ENCODE results near the gene METRN. TPM values are rescaled to one million over a fixed set of nuclear protein-coding genes. Genes with fewer than 3 reads are reported as not detected.
A peak's percentile ranks its signal among the peaks of the same experiment; 100 is the strongest.

Gene METRN
- total and polyA plus RNA-seq, 7 experiments from 2014 or later, result 3.7 to 5.1 (median 4.8) TPM

- Mint-ChIP-seq H3K27me3 (no peaks in the 10 kb centered on the region), H3K36me3 (peaks cover 0 to 9% (median 0%) of the 10 kb centered on the region in 5 donors), H3K9me3 (no peaks in the 10 kb centered on the region), H3K27ac (peak within 1 kb of the TSS in 6 of 9 donors; percentile 38 to 82 (median 58)), H3K4me3 (peak within 1 kb of the TSS; percentile 58 to 87 (median 76)), H3K4me1 (peaks cover 10 to 31% (median 22%) of the 10 kb centered on the region in 7 donors)
- Histone ChIP-seq H3K27ac (ENCODE audit: low read depth, low read length) (peak within 1 kb of the TSS; percentile 78), H3K9me3 (ENCODE audit: control insufficient read depth in 2 of 3, low read length in 3 of 3) (no peaks in the 10 kb centered on the region), H3K27me3 (ENCODE audit: control insufficient read depth in 2 of 2, insufficient read depth in 2 of 2, low read length in 2 of 2) (no peaks in the 10 kb centered on the region), H3K4me3 (ENCODE audit: low read length) (peak within 1 kb of the TSS; percentile 52), H3K4me1 (ENCODE audit: control insufficient read depth in 2 of 2, insufficient read depth in 2 of 2, low read length in 2 of 2) (peaks cover 9 to 36% of the 10 kb centered on the region in 2 donors), H3K36me3 (ENCODE audit: control insufficient read depth in 2 of 3, insufficient read depth in 3 of 3, low read length in 3 of 3) (peaks cover 0 to 49% (median 12%) of the 10 kb centered on the region in 3 experiments)
- CTCF ChIA-PET, result interaction anchor here (1.2 kb wide), 1 partner anchor 17 kb away, joined by 4 read pairs; no protein-coding TSS in a partner anchor
- intact Hi-C loops (cut with micrococcal nuclease), result loop anchor here (1.0 to 5.0 kb wide), 9 partner anchors 11 to 738 kb away; partner anchors contain the start of genes METTL26 (in 2 of the 2), RHOT2 (in 2 of the 2), CIAO3 (in 1 of the 2) and FAM234A (in 1 of the 2)
- ATAC-seq (peak; percentile 75), DNase-seq (peak; percentile 88 to 97 (median 91))
- POLR2A ChIA-PET, result interaction anchor here (0.8 to 1.4 kb wide), 7 partner anchors 9 to 94 kb away, joined by 3 to 15 read pairs (median 3); partner anchors contain the start of genes RAB40C, RHBDL1 and WDR90
Observed at GRCh38 chr16:684071-684794, 30.7 kb upstream of the METRN start, which contains the start of gene JMJD8. Gene JMJD8, minus strand, starts transcription at chr16:684334. Its CDS starts 15 bp downstream, at chr16:684319.

- intact Hi-C loops (cut with micrococcal nuclease), result loop anchor here (1.0 to 5.0 kb wide), 9 partner anchors 10 to 737 kb away; partner anchors contain the start of genes METTL26 (in 2 of the 2), RHOT2 (in 2 of the 2), CIAO3 (in 1 of the 2) and FAM234A (in 1 of the 2)
- H3K4me1 Mint-ChIP-seq, result peaks cover 10 to 35% (median 22%) of the 10 kb centered on the region in 7 donors
- H3K36me3 Mint-ChIP-seq, result peaks cover 0 to 9% (median 1%) of the 10 kb centered on the region in 5 donors
- ChIA-PET POLR2A (interaction anchor here (0.6 to 2.2 kb wide), 5 partner anchors 8 to 22 kb away, joined by 3 to 15 read pairs (median 4); partner anchors contain the start of gene RHBDL1), CTCF (interaction anchor here (1.2 kb wide), 1 partner anchor 18 kb away, joined by 4 read pairs; no protein-coding TSS in a partner anchor)
- Histone ChIP-seq H3K4me3 (ENCODE audit: low read length) (no peak overlapping the region), H3K4me1 (ENCODE audit: control insufficient read depth in 2 of 2, insufficient read depth in 2 of 2, low read length in 2 of 2) (peaks cover 9 to 42% of the 10 kb centered on the region in 2 donors), H3K27ac (ENCODE audit: low read depth, low read length) (peak overlapping the region; percentile 52), H3K9me3 (ENCODE audit: control insufficient read depth in 2 of 3, low read length in 3 of 3) (no peaks in the 10 kb centered on the region), H3K27me3 (ENCODE audit: control insufficient read depth in 2 of 2, insufficient read depth in 2 of 2, low read length in 2 of 2) (no peaks in the 10 kb centered on the region), H3K36me3 (ENCODE audit: control insufficient read depth in 2 of 3, insufficient read depth in 3 of 3, low read length in 3 of 3) (peaks cover 0 to 46% (median 12%) of the 10 kb centered on the region in 3 experiments)
- H3K27me3 Mint-ChIP-seq, result no peaks in the 10 kb centered on the region
- no peaks in the 10 kb centered on the region for H3K9me3 Mint-ChIP-seq
- ATAC-seq (no peak), DNase-seq (no peak)
- H3K4me3 Mint-ChIP-seq, result peak overlapping the region in 3 of 10 donors; percentile 18 to 57 (median 41)
- H3K27ac Mint-ChIP-seq, result peak overlapping the region in 2 of 9 donors; percentile 25 to 46
Observed at GRCh38 chr16:684961-685696, 29.8 kb upstream of the METRN start.

GRCh38 chr16:685967-686366, 29.0 kb upstream of the METRN start:
- Mint-ChIP-seq H3K9me3 (no peaks in the 10 kb centered on the region), H3K36me3 (peaks cover 0 to 9% (median 4%) of the 10 kb centered on the region in 5 donors), H3K4me3 (peak overlapping the region in 6 of 10 donors; percentile 25 to 63 (median 48)), H3K27ac (peak overlapping the region in 1 of 9 donors; percentile 52), H3K27me3 (no peaks in the 10 kb centered on the region), H3K4me1 (peaks cover 8 to 40% (median 27%) of the 10 kb centered on the region in 7 donors)
- no peaks in the 10 kb centered on the region for H3K27me3 ChIP-seq (ENCODE audit: control insufficient read depth in 2 of 2, insufficient read depth in 2 of 2, low read length in 2 of 2)
- ATAC-seq (no peak), DNase-seq (no peak)
- H3K27ac ChIP-seq (ENCODE audit: low read depth, low read length), result no peak overlapping the region
- no peak overlapping the region for H3K4me3 ChIP-seq (ENCODE audit: low read length)
- POLR2A ChIA-PET, result interaction anchor here (1.1 to 2.2 kb wide), 2 partner anchors 10 to 15 kb away, joined by 3 to 10 read pairs; no protein-coding TSS in a partner anchor
- peaks cover 8 to 41% of the 10 kb centered on the region in 2 donors for H3K4me1 ChIP-seq (ENCODE audit: control insufficient read depth in 2 of 2, insufficient read depth in 2 of 2, low read length in 2 of 2)
- intact Hi-C loops (cut with micrococcal nuclease), result loop anchor here (2.0 kb wide), 3 partner anchors 17 to 623 kb away; partner anchors contain the start of genes CIAO3 (in 1 of the 2), RHOT2 (in 1 of the 2) and UBE2I (in 1 of the 2)
- H3K36me3 ChIP-seq (ENCODE audit: control insufficient read depth in 2 of 3, insufficient read depth in 3 of 3, low read length in 3 of 3), result peaks cover 0 to 46% (median 12%) of the 10 kb centered on the region in 3 experiments
- CTCF ChIA-PET, result no interaction called here
- H3K9me3 ChIP-seq (ENCODE audit: control insufficient read depth in 2 of 3, low read length in 3 of 3), result no peaks in the 10 kb centered on the region

GRCh38 chr16:686459-687260, 28.3 kb upstream of the METRN start:
- Mint-ChIP-seq H3K4me1 (peaks cover 5 to 36% (median 26%) of the 10 kb centered on the region in 7 donors), H3K9me3 (peaks cover 0 to 2% (median 0%) of the 10 kb centered on the region in 11 donors), H3K27me3 (no peaks in the 10 kb centered on the region), H3K27ac (peak overlapping the region in 2 of 9 donors; percentile 23 to 52), H3K4me3 (peak overlapping the region in 2 of 10 donors; percentile 12 to 63), H3K36me3 (peaks cover 0 to 8% (median 4%) of the 10 kb centered on the region in 5 donors)
- no peaks in the 10 kb centered on the region for H3K9me3 ChIP-seq (ENCODE audit: control insufficient read depth in 2 of 3, low read length in 3 of 3)
- intact Hi-C loops (cut with micrococcal nuclease), result no loop called here
- no peak overlapping the region for H3K27ac ChIP-seq (ENCODE audit: low read depth, low read length)
- no peaks in the 10 kb centered on the region for H3K27me3 ChIP-seq (ENCODE audit: control insufficient read depth in 2 of 2, insufficient read depth in 2 of 2, low read length in 2 of 2)
- no peak overlapping the region for H3K4me3 ChIP-seq (ENCODE audit: low read length)
- DNase-seq, result no peak
- ATAC-seq, result no peak
- CTCF ChIA-PET, result no interaction called here
- peaks cover 0 to 42% (median 12%) of the 10 kb centered on the region in 3 experiments for H3K36me3 ChIP-seq (ENCODE audit: control insufficient read depth in 2 of 3, insufficient read depth in 3 of 3, low read length in 3 of 3)
- H3K4me1 ChIP-seq (ENCODE audit: control insufficient read depth in 2 of 2, insufficient read depth in 2 of 2, low read length in 2 of 2), result peaks cover 7 to 34% of the 10 kb centered on the region in 2 donors
- POLR2A ChIA-PET, result interaction anchor here (0.6 to 2.2 kb wide), 4 partner anchors 9 to 1829 kb away, joined by 3 to 10 read pairs (median 3); no protein-coding TSS in a partner anchor

- CTCF ChIA-PET, result no interaction called here
- Mint-ChIP-seq H3K27ac (no peak overlapping the region), H3K36me3 (peaks cover 0 to 4% (median 2%) of the 10 kb centered on the region in 5 donors), H3K27me3 (peaks cover 0 to 5% (median 0%) of the 10 kb centered on the region in 5 donors), H3K4me3 (peak overlapping the region in 1 of 10 donors; percentile 91), H3K4me1 (peaks cover 7 to 34% (median 23%) of the 10 kb centered on the region in 7 donors), H3K9me3 (peaks cover 0 to 2% (median 0%) of the 10 kb centered on the region in 11 donors)
- peaks cover 0 to 33% (median 11%) of the 10 kb centered on the region in 3 experiments for H3K36me3 ChIP-seq (ENCODE audit: control insufficient read depth in 2 of 3, insufficient read depth in 3 of 3, low read length in 3 of 3)
- intact Hi-C loops (cut with micrococcal nuclease), result no loop called here
- no peak for ATAC-seq
- no peak for DNase-seq
- no peaks in the 10 kb centered on the region for H3K27me3 ChIP-seq (ENCODE audit: control insufficient read depth in 2 of 2, insufficient read depth in 2 of 2, low read length in 2 of 2)
- H3K4me1 ChIP-seq (ENCODE audit: control insufficient read depth in 2 of 2, insufficient read depth in 2 of 2, low read length in 2 of 2), result peaks cover 7 to 32% of the 10 kb centered on the region in 2 donors
- POLR2A ChIA-PET, result interaction anchor here (0.8 to 3.7 kb wide), 4 partner anchors 8 to 33 kb away, joined by 3 to 33 read pairs (median 6); partner anchors contain the start of gene RHOT2
- no peak overlapping the region for H3K27ac ChIP-seq (ENCODE audit: low read depth, low read length)
- no peak overlapping the region for H3K4me3 ChIP-seq (ENCODE audit: low read length)
- H3K9me3 ChIP-seq (ENCODE audit: control insufficient read depth in 2 of 3, low read length in 3 of 3), result no peaks in the 10 kb centered on the region
Observed at GRCh38 chr16:687499-687898, 27.4 kb upstream of the METRN start.

Measured in naive thymus-derived CD4-positive, alpha-beta T cell (primary cell).